Retinal pigment epithelial cell (primary cell): ENCODE results near the gene TTC32.
"Not testable (repeated sequence)": the region's sequence is repeated elsewhere in the genome, so short reads cannot be mapped to it uniquely, and the experiment has no call there.

ENCODE experiments used
- DNase-seq: peaks from one replicate; pipeline ENCODE4 v3.0.0-alpha.2; 2010; ENCODE audit warnings: low read depth
- H3K4me3 ChIP-seq: 2 replicates; pipeline ENCODE4 v1.5.1; 2011; ENCODE audit warnings: mild to moderate bottlenecking, low read length, control low read depth, moderate library complexity
- CTCF ChIP-seq: conservative IDR thresholded peaks from 2 replicates; pipeline ENCODE4 v1.5.1; 2011; ENCODE audit warnings: low read depth, low read length, control low read depth, inconsistent platforms

The TTC32 gene

DNA sequence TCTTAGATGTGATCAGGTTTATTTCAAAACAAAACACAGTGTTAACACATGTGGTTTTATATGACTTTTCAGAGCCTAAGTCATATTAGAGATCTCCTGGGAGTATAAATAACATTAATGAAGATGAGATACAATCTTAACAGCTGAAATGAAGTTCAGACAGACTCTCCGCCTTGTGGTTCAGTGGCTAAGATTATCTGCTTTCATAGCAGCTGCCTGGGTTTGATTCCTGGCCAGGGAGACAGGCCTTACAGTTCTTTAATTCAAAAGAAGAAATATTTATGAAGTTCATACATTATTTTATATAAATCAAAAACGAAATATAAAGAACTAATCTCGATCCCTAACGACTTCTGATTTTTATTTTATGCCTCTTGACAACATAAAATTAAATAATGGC, 35.2 kb upstream of the TTC32 start:
- DNase-seq, result no peak
- no peak for TF ChIP-seq CTCF
- H3K4me3 ChIP-seq, result no peak overlapping the region

GRCh38 chr2:19936203-19936602, 34.4 kb upstream of the TTC32 start:
- no peak overlapping the region for H3K4me3 ChIP-seq
- DNase-seq, result no peak
- TF ChIP-seq CTCF, result no peak

- no peak overlapping the region for H3K4me3 ChIP-seq
- DNase-seq, result no peak
- no peak for TF ChIP-seq CTCF
Observed at GRCh38 chr2:19933351-19933981, 31.7 kb upstream of the TTC32 start.

GRCh38 chr2:19932928-19933327, 31.1 kb upstream of the TTC32 start:
- TF ChIP-seq CTCF, result no peak
- DNase-seq, result no peak
- no peak overlapping the region for H3K4me3 ChIP-seq

DNA sequence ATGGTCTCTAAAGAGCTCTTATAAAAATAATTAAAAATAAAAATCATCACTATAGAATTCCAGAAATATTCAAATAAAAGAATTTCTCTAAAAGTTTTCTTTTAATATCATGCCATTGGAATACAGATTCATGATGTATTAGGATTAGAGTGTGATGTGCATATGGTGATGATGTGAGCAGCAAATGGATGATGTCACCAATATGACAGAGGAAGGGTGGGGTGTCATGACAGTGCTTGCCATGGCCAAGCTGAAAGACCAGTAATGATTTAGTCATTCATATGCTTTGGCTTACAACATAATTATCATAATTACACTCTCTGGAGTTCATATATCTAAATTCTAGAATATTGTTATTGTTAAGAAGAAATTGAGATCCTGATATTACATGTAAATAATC, 27.4 kb upstream of the TTC32 start:
- no peak overlapping the region for H3K4me3 ChIP-seq
- TF ChIP-seq CTCF, result no peak
- no peak for DNase-seq

DNA sequence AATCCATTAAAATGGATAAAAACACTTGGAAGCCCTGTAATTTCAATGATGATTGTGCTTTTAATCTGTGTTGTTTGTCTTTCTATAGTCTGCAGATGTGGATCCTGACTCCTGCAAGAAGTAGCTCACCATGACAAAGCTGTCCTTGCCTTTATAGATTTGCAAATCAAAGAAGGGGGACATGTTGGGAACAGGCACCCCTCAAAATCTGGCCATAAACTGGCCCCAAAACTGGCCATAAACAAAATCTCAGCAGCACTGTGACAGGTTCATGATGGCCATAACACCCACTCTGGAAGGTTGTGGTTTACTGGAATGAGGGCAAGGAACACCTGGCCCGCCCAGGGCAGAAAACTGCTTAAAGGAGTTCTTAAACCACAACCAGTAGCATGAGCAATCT, 26.0 kb upstream of the TTC32 start:
- H3K4me3 ChIP-seq, DNase-seq: not testable (repeated sequence)

GRCh38 chr2:19924526-19924925, 22.7 kb upstream of the TTC32 start:
- not testable (repeated sequence) for DNase-seq, H3K4me3 ChIP-seq

DNA sequence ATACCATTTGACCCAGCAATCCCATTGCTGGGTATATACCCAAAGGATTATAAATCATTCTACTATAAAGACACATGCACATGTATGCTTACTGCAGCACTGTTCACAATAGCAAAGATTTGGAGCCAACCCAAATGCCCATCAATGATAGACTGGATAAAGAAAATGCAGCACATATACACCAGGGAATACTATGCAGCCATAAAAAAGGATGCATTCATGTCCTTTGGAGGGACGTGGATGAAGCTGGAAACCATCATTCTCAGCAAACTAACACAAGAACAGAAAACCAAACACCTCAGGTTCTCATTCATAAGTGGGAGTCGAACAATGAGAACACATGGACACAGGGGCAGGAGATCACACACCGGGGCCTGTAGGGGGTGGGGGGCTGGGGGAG, 20.4 kb upstream of the TTC32 start:
- not testable (repeated sequence) for H3K4me3 ChIP-seq, DNase-seq

GRCh38 chr2:19916385-19916950, 14.7 kb upstream of the TTC32 start:
- no peak for DNase-seq
- TF ChIP-seq CTCF, result no peak
- no peak overlapping the region for H3K4me3 ChIP-seq
